Naive thymus-derived CD8-positive, alpha-beta T cell (primary cell): Measurements from ENCODE around the gene TCEAL5. TPM values are rescaled to one million over a fixed set of nuclear protein-coding genes. Genes with fewer than 3 reads are reported as not detected.

Source experiments
- polyA plus RNA-seq, 3 donors: library from polyadenylated mRNA; unstranded; fragments of 300-500 nt; fragmentation: Illumina TruSeq; gene quantifications; one replicate each; pipeline ENCODE4 v1.2.3, GENCODE V29; 2021
- total RNA-seq, 8 experiments: library from RNA in 2 of 8; stranded (reverse) in 2 of 8; gene quantifications; one replicate each; pipeline ENCODE4 v1.2.3 and lab custom pipeline; 2021 to 2026

The TCEAL5 gene
- total and polyA plus RNA-seq, 5 experiments from 2014 or later = not detected

Other genes starting within 250 kb of the TCEAL5 start
- not detected for gene BEX1, start 212.6 kb downstream of the TCEAL5 start, total RNA-seq
- 1 to 10 TPM in 1 of 3 donors, under 1 TPM in 2; 0.63 to 1.1 (median 0.73) TPM for gene BEX1, start 212.6 kb downstream of the TCEAL5 start, polyA plus RNA-seq
- not detected for gene NXF3, start 183.6 kb downstream of the TCEAL5 start, total RNA-seq
- not detected for gene NXF3, start 183.6 kb downstream of the TCEAL5 start, polyA plus RNA-seq
- 10 to 100 TPM; 54.3 to 57.2 TPM for gene BEX4, start 61.6 kb downstream of the TCEAL5 start, total RNA-seq
- gene BEX4, start 61.6 kb downstream of the TCEAL5 start, polyA plus RNA-seq = 100 to 1,000 TPM in 2 of 3 donors, 10 to 100 TPM in 1; 92.9 to 115 (median 106) TPM
- 10 to 100 TPM; 25.2 to 26.8 TPM for gene TCEAL8, start 21.6 kb downstream of the TCEAL5 start, total RNA-seq
- gene TCEAL8, start 21.6 kb downstream of the TCEAL5 start, polyA plus RNA-seq = 10 to 100 TPM; 66.4 to 71.4 (median 69.3) TPM
- 10 to 100 TPM; 30.3 to 33.8 TPM for gene BEX2, start 34.2 kb upstream of the TCEAL5 start, total RNA-seq
- gene BEX2, start 34.2 kb upstream of the TCEAL5 start, polyA plus RNA-seq = 10 to 100 TPM; 87.5 to 98.5 (median 92.1) TPM
- not detected for gene TCEAL7, start 53.5 kb upstream of the TCEAL5 start, total RNA-seq
- not detected for gene TCEAL7, start 53.5 kb upstream of the TCEAL5 start, polyA plus RNA-seq
- 1 to 10 TPM; 1.3 to 2.0 TPM for gene TCEAL9, start 79.8 kb upstream of the TCEAL5 start, total RNA-seq
- gene TCEAL9, start 79.8 kb upstream of the TCEAL5 start, polyA plus RNA-seq = 1 to 10 TPM; 3.3 to 5.2 (median 3.5) TPM
- gene BEX3, start 99.8 kb upstream of the TCEAL5 start, total RNA-seq = 10 to 100 TPM; 33.8 to 34.3 TPM
- gene BEX3, start 99.8 kb upstream of the TCEAL5 start, polyA plus RNA-seq = 100 to 1,000 TPM in 2 of 3 donors, 10 to 100 TPM in 1; 92.6 to 136 (median 134) TPM
- gene RAB40A, start 242.7 kb upstream of the TCEAL5 start, total RNA-seq = not detected
- under 1 TPM in 1 of 3 donors, not detected in 2; 0.15 TPM for gene RAB40A, start 242.7 kb upstream of the TCEAL5 start, polyA plus RNA-seq